ENCODE data around the gene NUFIP1.

The NUFIP1 gene

DNA sequence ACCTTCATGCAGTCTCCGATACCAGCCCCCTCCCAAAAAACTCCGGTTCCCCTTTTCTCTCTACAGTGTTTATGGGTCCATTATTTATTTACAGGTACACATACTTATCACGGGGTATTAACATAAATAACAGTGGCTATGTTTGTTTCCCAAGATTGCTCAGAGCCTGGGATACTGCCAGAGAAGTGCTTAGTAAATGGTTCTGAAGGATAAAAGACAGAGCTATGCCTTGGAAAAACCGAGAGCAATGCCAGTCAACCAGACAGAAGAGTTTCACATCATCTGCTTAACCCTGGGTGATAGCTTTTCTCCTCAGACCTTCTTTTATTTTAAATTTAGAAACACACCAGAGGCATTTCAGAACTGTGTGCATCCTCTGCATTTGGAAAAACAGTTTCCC lies 61.3 kb downstream of the NUFIP1 start:
- H3K27ac Mint-ChIP-seq (ENCODE audit: low read depth): no peak overlapping the region
- no peaks in the 10 kb centered on the region for H3K4me1 Mint-ChIP-seq
- H3K4me3 Mint-ChIP-seq: no peak overlapping the region
- no peak for ATAC-seq (replicated peaks; ENCODE audit: extremely low read depth, poor library complexity, severe bottlenecking)
- no peaks in the 10 kb centered on the region for H3K9me3 Mint-ChIP-seq
- no peak for DNase-seq (ENCODE audit: low spot score in 2 of 2)
- H3K36me3 Mint-ChIP-seq (ENCODE audit: insufficient read depth): no peaks in the 10 kb centered on the region
- peaks cover 56% of the 10 kb centered on the region for H3K27me3 Mint-ChIP-seq

DNA sequence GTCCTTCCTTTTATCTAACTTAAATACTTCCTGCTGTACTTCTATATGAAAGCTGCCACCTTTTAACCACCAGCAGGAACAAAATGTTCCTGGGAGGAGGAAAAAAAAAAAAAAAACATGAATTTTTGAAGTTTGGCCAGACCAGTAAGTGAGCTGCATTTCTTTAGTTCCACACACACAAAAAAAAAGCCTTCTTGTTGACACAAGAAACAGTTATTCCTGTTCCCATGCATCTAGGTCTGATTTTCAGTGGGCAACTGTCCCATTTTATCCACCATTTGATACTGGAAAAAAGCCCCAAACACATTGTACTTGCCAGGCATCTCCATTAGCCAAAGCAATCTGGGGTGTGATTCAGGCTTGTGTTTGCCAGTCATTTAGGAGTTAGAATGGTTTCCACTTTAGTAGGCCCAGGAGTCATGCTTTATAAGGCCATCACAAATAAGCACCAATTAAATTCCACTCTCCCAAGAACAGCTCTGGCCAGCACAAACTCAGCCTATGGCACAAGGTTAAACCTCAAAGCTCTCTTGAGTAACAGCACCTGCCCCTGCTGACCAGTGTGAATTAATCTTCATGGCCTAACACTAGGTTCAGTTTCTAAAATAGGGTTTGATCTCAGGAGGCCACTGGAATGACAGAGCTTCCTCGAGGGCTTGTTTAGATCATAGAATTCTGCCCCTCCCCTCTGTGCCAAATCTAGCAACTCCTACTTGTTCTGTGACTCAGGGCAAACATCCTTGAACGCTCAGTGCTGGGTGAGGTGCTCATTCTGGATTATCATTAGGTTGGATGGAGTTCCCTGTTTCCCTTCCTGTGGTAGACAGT lies 67.1 kb downstream of the NUFIP1 start:
- ATAC-seq (replicated peaks; ENCODE audit: extremely low read depth, poor library complexity, severe bottlenecking) (no peak), DNase-seq (ENCODE audit: low spot score in 2 of 2) (no peak)
- no peaks in the 10 kb centered on the region for H3K9me3 Mint-ChIP-seq

DNA sequence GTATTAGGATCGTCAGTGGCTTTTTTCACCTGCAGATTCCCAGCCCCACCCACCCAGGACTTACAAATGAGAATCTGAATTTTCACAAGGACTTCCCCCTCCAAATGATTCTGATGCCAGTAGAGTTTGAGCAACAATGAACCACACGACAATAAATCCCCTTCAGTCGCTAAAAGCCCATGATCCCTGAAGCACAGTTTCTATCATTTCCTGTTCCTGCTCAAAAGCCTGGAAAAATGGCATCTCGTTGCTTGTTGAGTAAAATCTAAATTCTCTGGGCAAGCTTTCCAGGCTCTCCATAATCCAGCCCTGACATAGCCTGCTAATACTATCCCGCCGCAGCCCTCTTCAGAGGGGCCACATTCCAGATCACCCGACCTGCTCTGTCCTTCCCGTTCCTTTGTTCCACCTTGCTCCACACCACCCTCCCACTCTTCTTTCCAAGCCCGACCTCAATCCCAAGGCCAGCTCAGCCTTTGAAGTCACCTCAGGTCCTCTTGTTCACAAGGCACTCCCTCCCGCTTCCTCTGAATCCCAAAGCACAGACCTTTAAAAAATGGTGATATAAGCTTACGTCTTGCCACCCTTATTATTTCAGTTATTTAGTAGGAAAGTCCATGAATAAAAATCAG lies 67.9 kb downstream of the NUFIP1 start:
- H3K4me1 Mint-ChIP-seq: no peaks in the 10 kb centered on the region
- peaks cover 22% of the 10 kb centered on the region for H3K27me3 Mint-ChIP-seq
- ATAC-seq (replicated peaks; ENCODE audit: extremely low read depth, poor library complexity, severe bottlenecking) (no peak), DNase-seq (ENCODE audit: low spot score in 2 of 2) (no peak)
- H3K36me3 Mint-ChIP-seq (ENCODE audit: insufficient read depth): peaks cover 3% of the 10 kb centered on the region
- no peaks in the 10 kb centered on the region for H3K9me3 Mint-ChIP-seq
- H3K27ac Mint-ChIP-seq (ENCODE audit: low read depth): no peak overlapping the region
- no peak overlapping the region for H3K4me3 Mint-ChIP-seq

More for the DNA sequence above, 67.1 kb downstream of the NUFIP1 start:
- Mint-ChIP-seq H3K27me3 (peaks cover 29% of the 10 kb centered on the region), H3K27ac (ENCODE audit: low read depth) (no peak overlapping the region), H3K36me3 (ENCODE audit: insufficient read depth) (no peaks in the 10 kb centered on the region), H3K4me3 (no peak overlapping the region), H3K4me1 (no peaks in the 10 kb centered on the region)

GRCh38 chr13:44920013-44920412 lies 69.3 kb downstream of the NUFIP1 start:
- no peak for DNase-seq (ENCODE audit: low spot score in 2 of 2)
- Mint-ChIP-seq H3K27me3 (peaks cover 9% of the 10 kb centered on the region), H3K9me3 (no peaks in the 10 kb centered on the region), H3K36me3 (ENCODE audit: insufficient read depth) (peaks cover 3% of the 10 kb centered on the region), H3K4me1 (no peaks in the 10 kb centered on the region), H3K27ac (ENCODE audit: low read depth) (no peak overlapping the region), H3K4me3 (peak overlapping the region; percentile 18)
- ATAC-seq (replicated peaks; ENCODE audit: extremely low read depth, poor library complexity, severe bottlenecking): no peak

GRCh38 chr13:44919104-44919804 lies 70.0 kb downstream of the NUFIP1 start:
- Mint-ChIP-seq H3K27ac (ENCODE audit: low read depth) (no peak overlapping the region), H3K4me3 (no peak overlapping the region), H3K27me3 (peaks cover 1% of the 10 kb centered on the region), H3K4me1 (no peaks in the 10 kb centered on the region), H3K36me3 (ENCODE audit: insufficient read depth) (peaks cover 3% of the 10 kb centered on the region), H3K9me3 (no peaks in the 10 kb centered on the region)
- ATAC-seq (replicated peaks; ENCODE audit: extremely low read depth, poor library complexity, severe bottlenecking) (no peak), DNase-seq (ENCODE audit: low spot score in 2 of 2) (no peak)

- Mint-ChIP-seq H3K4me3 (no peak overlapping the region), H3K27me3 (no peaks in the 10 kb centered on the region), H3K4me1 (no peaks in the 10 kb centered on the region), H3K27ac (ENCODE audit: low read depth) (no peak overlapping the region), H3K36me3 (ENCODE audit: insufficient read depth) (peaks cover 3% of the 10 kb centered on the region), H3K9me3 (no peaks in the 10 kb centered on the region)
- peak; percentile 80 for ATAC-seq (replicated peaks; ENCODE audit: extremely low read depth, poor library complexity, severe bottlenecking)
- DNase-seq (ENCODE audit: low spot score in 2 of 2): peak; percentile 76 to 78
Measured at GRCh38 chr13:44918326-44919103, 70.8 kb downstream of the NUFIP1 start.

- Mint-ChIP-seq H3K9me3 (no peaks in the 10 kb centered on the region), H3K36me3 (ENCODE audit: insufficient read depth) (peaks cover 3% of the 10 kb centered on the region), H3K27ac (ENCODE audit: low read depth) (no peak overlapping the region), H3K27me3 (no peaks in the 10 kb centered on the region), H3K4me3 (no peak overlapping the region), H3K4me1 (no peaks in the 10 kb centered on the region)
- DNase-seq (ENCODE audit: low spot score in 2 of 2) (peak; percentile 96 to 98), ATAC-seq (replicated peaks; ENCODE audit: extremely low read depth, poor library complexity, severe bottlenecking) (peak; percentile 84)
Measured at GRCh38 chr13:44917589-44918325, 71.5 kb downstream of the NUFIP1 start.

DNA sequence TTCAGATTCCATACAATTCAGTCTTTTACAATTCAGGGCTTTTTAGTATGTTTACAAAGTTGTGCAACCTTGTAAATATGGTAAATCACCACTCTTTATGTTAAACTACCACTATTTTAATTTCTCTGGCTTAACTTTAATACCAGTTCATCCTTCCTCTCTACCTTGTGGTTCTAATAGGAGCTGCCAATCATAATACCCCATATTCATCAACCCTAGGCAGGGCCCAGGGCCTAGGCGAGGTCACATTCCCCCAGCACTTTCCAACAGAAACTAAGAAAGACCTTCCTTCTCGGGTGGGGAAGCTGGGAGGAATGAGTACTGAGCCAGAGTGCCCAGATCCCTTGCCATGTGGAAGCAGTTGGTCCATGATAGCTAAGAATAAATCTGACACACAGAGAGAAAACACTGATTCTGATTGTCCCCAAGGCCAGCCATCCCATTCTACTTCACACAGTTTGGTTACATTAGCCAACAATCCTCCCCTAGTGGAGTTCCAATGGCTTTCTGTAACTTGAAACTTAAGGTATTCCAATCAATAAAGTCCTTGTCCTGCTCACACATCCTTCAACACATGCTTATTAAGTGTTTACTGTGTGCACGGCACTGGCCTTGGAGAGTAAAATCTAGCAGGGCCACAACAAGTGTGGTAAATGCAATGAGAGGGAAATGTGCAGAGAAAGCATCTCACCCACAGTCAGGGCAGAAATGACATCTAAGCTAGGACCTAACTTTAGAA lies 76.8 kb downstream of the NUFIP1 start:
- no peak for ATAC-seq (replicated peaks; ENCODE audit: extremely low read depth, poor library complexity, severe bottlenecking)
- peaks cover 7% of the 10 kb centered on the region for H3K9me3 Mint-ChIP-seq
- H3K4me3 Mint-ChIP-seq: no peak overlapping the region
- DNase-seq (ENCODE audit: low spot score in 2 of 2): no peak
- no peaks in the 10 kb centered on the region for H3K4me1 Mint-ChIP-seq
- H3K27ac Mint-ChIP-seq (ENCODE audit: low read depth): no peak overlapping the region
- H3K36me3 Mint-ChIP-seq (ENCODE audit: insufficient read depth): peaks cover 3% of the 10 kb centered on the region
- H3K27me3 Mint-ChIP-seq: no peaks in the 10 kb centered on the region

DNA sequence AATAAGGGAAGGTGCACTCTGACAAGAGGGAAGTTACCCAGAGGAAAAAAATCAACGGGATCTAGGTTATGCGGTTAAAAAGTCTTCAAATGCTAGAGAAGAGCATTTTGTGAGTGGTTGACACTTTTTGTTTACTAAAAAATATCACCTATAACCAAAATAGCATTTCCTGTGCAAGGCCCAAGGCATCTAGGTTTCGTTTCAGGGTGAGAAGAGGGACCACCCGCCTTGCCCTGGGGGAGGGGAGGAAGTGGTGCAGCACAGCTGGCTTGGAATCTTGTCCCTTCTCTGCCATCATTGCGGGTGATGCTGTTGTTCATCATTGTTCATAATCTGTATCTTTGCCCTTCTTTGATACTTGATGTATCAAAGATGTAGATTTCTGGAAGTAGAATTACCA lies 80.6 kb downstream of the NUFIP1 start:
- no peaks in the 10 kb centered on the region for H3K4me1 Mint-ChIP-seq
- ATAC-seq (replicated peaks; ENCODE audit: extremely low read depth, poor library complexity, severe bottlenecking): peak; percentile 65
- H3K27me3 Mint-ChIP-seq: no peaks in the 10 kb centered on the region
- no peak for DNase-seq (ENCODE audit: low spot score in 2 of 2)
- peaks cover 7% of the 10 kb centered on the region for H3K9me3 Mint-ChIP-seq
- no peak overlapping the region for H3K27ac Mint-ChIP-seq (ENCODE audit: low read depth)
- H3K36me3 Mint-ChIP-seq (ENCODE audit: insufficient read depth): no peaks in the 10 kb centered on the region
- H3K4me3 Mint-ChIP-seq: no peak overlapping the region

- H3K4me3 Mint-ChIP-seq: no peak overlapping the region
- peaks cover 7% of the 10 kb centered on the region for H3K9me3 Mint-ChIP-seq
Measured at GRCh38 chr13:44908266-44908665, 81.0 kb downstream of the NUFIP1 start.

GRCh38 chr13:44906713-44907112 lies 82.6 kb downstream of the NUFIP1 start:
- peaks cover 10% of the 10 kb centered on the region for H3K27me3 Mint-ChIP-seq
- no peaks in the 10 kb centered on the region for H3K36me3 Mint-ChIP-seq (ENCODE audit: insufficient read depth)
- ATAC-seq (replicated peaks; ENCODE audit: extremely low read depth, poor library complexity, severe bottlenecking): no peak
- H3K4me1 Mint-ChIP-seq: no peaks in the 10 kb centered on the region
- H3K27ac Mint-ChIP-seq (ENCODE audit: low read depth): no peak overlapping the region
- no peak overlapping the region for H3K4me3 Mint-ChIP-seq
- H3K9me3 Mint-ChIP-seq: peaks cover under 1% of the 10 kb centered on the region
- DNase-seq (ENCODE audit: low spot score in 2 of 2): no peak

More at GRCh38 chr13:44908266-44908665, 81.0 kb downstream of the NUFIP1 start:
- DNase-seq (ENCODE audit: low spot score in 2 of 2) (no peak), ATAC-seq (replicated peaks; ENCODE audit: extremely low read depth, poor library complexity, severe bottlenecking) (no peak)
- Mint-ChIP-seq H3K27me3 (peaks cover 2% of the 10 kb centered on the region), H3K27ac (ENCODE audit: low read depth) (no peak overlapping the region), H3K36me3 (ENCODE audit: insufficient read depth) (no peaks in the 10 kb centered on the region), H3K4me1 (no peaks in the 10 kb centered on the region)
